Loucy (cell line): Measurements from ENCODE around the gene FAM181A.

Experiments used
- EZH2phosphoT487 ChIP-seq: fragments of 200-600 bp; IDR thresholded peaks from 2 replicates; pipeline ENCODE4 v1.6.1; 2018; ENCODE audit warnings: antibody characterized with exemption, mild to moderate bottlenecking, moderate library complexity, borderline replicate concordance
- TF ChIP-seq, protein P1 (sequence below): fragments of 200-600 bp; sonication (generic); conservative IDR thresholded peaks from 2 replicates; pipeline ENCODE4 v1.5.1; 2014; ENCODE audit warnings: mild to moderate bottlenecking, antibody characterized with exemption, low read length

DNA sequence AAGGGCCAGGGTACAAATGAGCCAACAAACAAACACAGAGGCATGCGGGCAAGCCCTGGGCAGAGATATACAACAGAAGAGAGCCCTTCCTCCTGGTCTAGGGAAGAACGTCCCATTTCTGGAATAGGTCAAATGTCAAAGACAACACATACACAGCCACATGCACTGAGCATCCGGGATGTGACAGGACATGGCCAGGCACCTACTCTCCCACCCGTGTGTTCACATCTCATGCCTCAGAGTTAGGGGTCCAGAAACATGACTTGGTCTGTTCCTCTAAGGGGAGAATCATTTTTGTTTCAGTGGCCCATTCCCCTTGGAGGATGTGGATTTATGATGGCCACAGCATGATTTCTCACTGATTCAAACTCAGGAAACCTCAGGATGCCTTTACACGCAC is 50.0 kb downstream of the FAM181A start:
- TF ChIP-seq, protein P1, sequence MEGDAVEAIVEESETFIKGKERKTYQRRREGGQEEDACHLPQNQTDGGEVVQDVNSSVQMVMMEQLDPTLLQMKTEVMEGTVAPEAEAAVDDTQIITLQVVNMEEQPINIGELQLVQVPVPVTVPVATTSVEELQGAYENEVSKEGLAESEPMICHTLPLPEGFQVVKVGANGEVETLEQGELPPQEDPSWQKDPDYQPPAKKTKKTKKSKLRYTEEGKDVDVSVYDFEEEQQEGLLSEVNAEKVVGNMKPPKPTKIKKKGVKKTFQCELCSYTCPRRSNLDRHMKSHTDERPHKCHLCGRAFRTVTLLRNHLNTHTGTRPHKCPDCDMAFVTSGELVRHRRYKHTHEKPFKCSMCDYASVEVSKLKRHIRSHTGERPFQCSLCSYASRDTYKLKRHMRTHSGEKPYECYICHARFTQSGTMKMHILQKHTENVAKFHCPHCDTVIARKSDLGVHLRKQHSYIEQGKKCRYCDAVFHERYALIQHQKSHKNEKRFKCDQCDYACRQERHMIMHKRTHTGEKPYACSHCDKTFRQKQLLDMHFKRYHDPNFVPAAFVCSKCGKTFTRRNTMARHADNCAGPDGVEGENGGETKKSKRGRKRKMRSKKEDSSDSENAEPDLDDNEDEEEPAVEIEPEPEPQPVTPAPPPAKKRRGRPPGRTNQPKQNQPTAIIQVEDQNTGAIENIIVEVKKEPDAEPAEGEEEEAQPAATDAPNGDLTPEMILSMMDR = no peak
- no peak for TF ChIP-seq EZH2phosphoT487
